ENCODE measurements around the gene IVD.

The IVD gene

GRCh38 chr15:40466426-40467260, 61.0 kb downstream of the IVD start:
- TF ChIP-seq, protein P1, sequence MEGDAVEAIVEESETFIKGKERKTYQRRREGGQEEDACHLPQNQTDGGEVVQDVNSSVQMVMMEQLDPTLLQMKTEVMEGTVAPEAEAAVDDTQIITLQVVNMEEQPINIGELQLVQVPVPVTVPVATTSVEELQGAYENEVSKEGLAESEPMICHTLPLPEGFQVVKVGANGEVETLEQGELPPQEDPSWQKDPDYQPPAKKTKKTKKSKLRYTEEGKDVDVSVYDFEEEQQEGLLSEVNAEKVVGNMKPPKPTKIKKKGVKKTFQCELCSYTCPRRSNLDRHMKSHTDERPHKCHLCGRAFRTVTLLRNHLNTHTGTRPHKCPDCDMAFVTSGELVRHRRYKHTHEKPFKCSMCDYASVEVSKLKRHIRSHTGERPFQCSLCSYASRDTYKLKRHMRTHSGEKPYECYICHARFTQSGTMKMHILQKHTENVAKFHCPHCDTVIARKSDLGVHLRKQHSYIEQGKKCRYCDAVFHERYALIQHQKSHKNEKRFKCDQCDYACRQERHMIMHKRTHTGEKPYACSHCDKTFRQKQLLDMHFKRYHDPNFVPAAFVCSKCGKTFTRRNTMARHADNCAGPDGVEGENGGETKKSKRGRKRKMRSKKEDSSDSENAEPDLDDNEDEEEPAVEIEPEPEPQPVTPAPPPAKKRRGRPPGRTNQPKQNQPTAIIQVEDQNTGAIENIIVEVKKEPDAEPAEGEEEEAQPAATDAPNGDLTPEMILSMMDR (IDR thresholded peaks at IDR 0.05): no peak
- Histone ChIP-seq H3K4me3 (no peak overlapping the region), H3K27ac (no peak overlapping the region)
- no peak for DNase-seq (ENCODE audit: low spot score)

DNA sequence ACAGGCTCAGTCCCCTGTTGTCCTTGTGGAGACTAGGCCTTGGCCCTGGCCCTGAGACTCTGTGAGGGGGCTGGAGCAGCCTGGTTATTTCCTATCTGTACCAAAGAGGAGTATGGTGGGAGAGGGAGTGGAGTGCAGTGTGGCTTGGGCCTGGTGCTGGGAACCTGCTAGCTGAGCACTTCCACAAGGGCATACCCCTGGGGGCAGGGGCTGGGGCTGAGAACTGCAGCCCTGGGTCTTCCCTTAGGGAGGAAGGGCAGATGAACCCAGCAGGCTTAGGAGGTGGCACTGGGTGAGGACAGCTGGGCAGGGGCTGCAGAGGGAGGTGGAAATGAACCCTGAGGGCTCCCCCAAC, 61.6 kb downstream of the IVD start:
- no peak for DNase-seq (ENCODE audit: low spot score)

DNA sequence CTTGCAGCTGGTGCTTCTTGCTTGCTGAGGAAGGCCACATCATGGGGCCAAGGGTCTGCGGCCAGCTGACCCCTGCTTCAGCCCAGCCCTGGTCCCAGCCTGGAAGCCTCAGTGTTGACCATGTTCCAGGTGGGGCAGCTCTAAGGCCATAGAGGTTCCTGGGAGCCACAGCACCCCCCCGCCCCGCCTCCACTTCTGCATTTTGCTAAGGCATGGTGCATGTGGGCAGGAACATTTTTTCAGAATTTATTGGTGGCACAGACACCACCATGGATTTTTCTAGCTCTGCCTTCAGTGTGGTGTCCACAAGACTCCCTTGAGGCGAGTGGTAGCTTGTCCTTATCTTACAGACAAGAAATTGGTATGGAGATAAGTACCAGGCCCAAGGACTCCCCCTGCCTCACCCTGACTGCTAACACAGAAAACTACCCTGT, 63.3 kb downstream of the IVD start:
- peak; percentile 64 for DNase-seq (ENCODE audit: low spot score)
- H3K4me3 ChIP-seq: no peak overlapping the region
- no peak overlapping the region for H3K27ac ChIP-seq
- TF ChIP-seq, protein P1 (IDR thresholded peaks at IDR 0.05): no peak

More for the DNA sequence above, 61.6 kb downstream of the IVD start:
- TF ChIP-seq, protein P1 (IDR thresholded peaks at IDR 0.05): no peak
- Histone ChIP-seq H3K27ac (no peak overlapping the region), H3K4me3 (no peak overlapping the region)

DNA sequence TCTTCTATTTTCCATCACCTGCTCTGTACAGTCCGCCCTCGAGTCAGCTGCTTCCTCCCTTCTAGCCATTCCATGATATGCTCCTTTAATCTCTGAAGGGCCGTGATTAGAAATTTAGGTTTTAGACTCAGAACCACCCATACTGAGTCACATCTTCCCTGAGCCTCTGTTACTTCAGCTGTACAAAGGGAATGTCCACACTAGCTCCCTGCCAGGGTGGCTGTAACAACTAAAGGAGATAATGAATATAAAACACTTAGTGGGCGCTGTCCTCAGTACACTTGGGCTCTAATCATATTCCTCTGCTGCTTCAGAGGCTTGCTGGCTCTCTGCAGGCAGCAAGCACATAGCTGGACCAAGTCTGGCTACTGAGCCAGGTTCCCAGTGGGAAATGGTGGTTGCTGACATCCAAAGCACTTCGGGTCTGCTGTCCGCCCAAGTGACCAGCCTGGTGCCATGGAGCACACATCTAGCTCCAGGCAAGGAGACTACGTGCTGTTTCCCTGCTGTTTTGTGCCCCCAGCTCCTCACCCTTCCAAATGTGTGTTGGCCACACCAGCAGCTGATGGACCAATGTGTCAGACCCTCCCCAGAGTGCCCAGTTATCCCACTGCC, 64.3 kb downstream of the IVD start:
- no peak for DNase-seq (ENCODE audit: low spot score)
- TF ChIP-seq, protein P1 (IDR thresholded peaks at IDR 0.05): no peak

GRCh38 chr15:40470423-40471104, 65.0 kb downstream of the IVD start, which contains the start of gene CHST14:
CHST14 (plus strand) TSS chr15:40470984; CDS start chr15:40471214, 230 bp downstream.
- Histone ChIP-seq H3K27ac (peak within 1 kb of the TSS; percentile 87 to 96), H3K4me3 (peak within 1 kb of the TSS; percentile 91)
- TF ChIP-seq, protein P1 (IDR thresholded peaks at IDR 0.05): no peak
- DNase-seq (ENCODE audit: low spot score): no peak

More for the DNA sequence above, 64.3 kb downstream of the IVD start:
- peak overlapping the region; percentile 91 for H3K4me3 ChIP-seq
- peak overlapping the region; percentile 87 to 96 for H3K27ac ChIP-seq
